Stimulated activated CD4-positive, alpha-beta T cell treated with anti-CD3 and anti-CD28 coated beads, TNF-alpha, amount 100 ng/mL, for 48 hours (primary cell): Measurements from ENCODE around the gene PHF1.

Experiments used
- DNase-seq, 3 donors: peaks; one replicate each; pipeline ENCODE4 v3.0.0-alpha.2; 2020; ENCODE audit warnings: low read depth in 3 of 3

Gene PHF1

GRCh38 chr6:33453393-33454008, 42.7 kb downstream of the PHF1 start:
- DNase-seq, result no peak

GRCh38 chr6:33454009-33454946, 43.5 kb downstream of the PHF1 start, which contains the start of gene ZBTB9:
Gene ZBTB9 (plus strand): TSS chr6:33454576. CDS start chr6:33455101, 525 bp downstream.
- peak; percentile 84 to 92 (median 91) for DNase-seq

- DNase-seq, result no peak
Observed at GRCh38 chr6:33455051-33455450, 44.2 kb downstream of the PHF1 start.

DNA sequence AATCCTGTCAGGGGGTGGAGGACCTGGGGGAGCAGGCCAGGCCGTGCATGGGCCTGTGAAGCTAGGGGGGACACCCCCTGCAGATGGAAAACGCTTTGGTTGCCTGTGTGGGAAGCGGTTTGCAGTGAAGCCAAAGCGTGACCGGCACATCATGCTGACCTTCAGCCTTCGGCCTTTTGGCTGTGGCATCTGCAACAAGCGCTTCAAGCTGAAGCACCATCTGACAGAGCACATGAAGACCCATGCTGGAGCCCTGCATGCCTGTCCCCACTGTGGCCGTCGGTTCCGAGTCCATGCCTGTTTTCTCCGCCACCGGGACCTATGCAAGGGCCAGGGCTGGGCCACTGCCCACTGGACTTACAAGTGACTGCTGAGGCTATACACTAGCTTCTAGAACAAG, 45.3 kb downstream of the PHF1 start:
- no peak for DNase-seq

- DNase-seq, result no peak
Observed at GRCh38 chr6:33458676-33459075, 47.9 kb downstream of the PHF1 start.

DNA sequence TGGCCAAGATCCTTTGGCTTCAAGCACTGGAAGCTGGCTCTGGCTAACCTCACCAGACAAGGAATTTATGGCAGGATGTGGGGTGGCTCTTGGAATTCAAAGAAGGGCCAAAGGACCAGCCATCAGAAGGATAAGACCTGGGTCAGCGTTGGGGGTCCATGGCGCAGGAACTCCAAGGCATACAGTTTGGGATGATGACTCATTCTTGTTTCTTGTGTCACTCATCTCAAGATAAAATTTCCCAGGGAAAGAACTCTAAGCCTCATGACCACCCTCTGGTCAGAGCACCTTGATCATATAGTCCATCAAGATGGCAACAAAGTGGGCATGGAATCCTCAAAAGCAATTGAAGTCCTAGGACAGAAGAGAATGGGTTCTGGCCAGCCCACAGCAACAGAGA, 48.4 kb downstream of the PHF1 start:
- DNase-seq, result no peak
